Vagina (tissue), 2 donors: Measurements from ENCODE around the gene FAM50A. TPM values are rescaled to one million over a fixed set of nuclear protein-coding genes. Genes with fewer than 3 reads are reported as not detected.
"Not testable (repeated sequence)": the region's sequence is repeated elsewhere in the genome, so short reads cannot be mapped to it uniquely, and the experiment has no call there.

ENCODE experiments used
- DNase-seq, 2 donors: peaks; one replicate each; pipeline ENCODE4 v3.0.0-alpha.2; 2017; ENCODE audit errors: extremely low spot score in 2 of 2
- H3K27ac ChIP-seq: fragments of 200-600 bp; sonication (generic); one replicate; pipeline ENCODE4 v1.5.1; 2019
- H3K27me3 ChIP-seq: fragments of 200-600 bp; sonication (generic); one replicate; pipeline ENCODE4 v1.5.1; 2019
- H3K36me3 ChIP-seq, 2 donors: fragments of 200-600 bp; sonication (generic); one replicate each; pipeline ENCODE4 v1.5.1; 2017 to 2019
- H3K4me1 ChIP-seq: fragments of 200-600 bp; sonication (generic); one replicate; pipeline ENCODE4 v1.5.1; 2019
- H3K4me3 ChIP-seq, 2 donors: fragments of 200-600 bp; sonication (generic); 1 replicate in 1 of 2; 2 replicates in 1 of 2; pipeline ENCODE4 v1.5.1; 2016 to 2019
- H3K9me3 ChIP-seq: fragments of 200-600 bp; sonication (generic); one replicate; pipeline ENCODE4 v1.5.1; 2019
- POLR2A ChIP-seq, 2 donors: fragments of 450-650 bp; IDR thresholded peaks; one replicate each; pipeline ENCODE4 v1.6.1; 2017; ENCODE audit warnings: antibody characterized with exemption in 2 of 2, mild to moderate bottlenecking in 2 of 2, moderate library complexity in 2 of 2
- POLR2AphosphoS5 ChIP-seq, 2 donors: sonication (generic); formaldehyde crosslinking; IDR thresholded peaks; one replicate each; pipeline ENCODE4 v1.9.0; 2017; ENCODE audit warnings: antibody characterized with exemption in 2 of 2, mild to moderate bottlenecking in 2 of 2, low read depth in 1 of 2; ENCODE audit not compliant: insufficient read depth in 1 of 2
- intact Hi-C: fragments of 100-400 bp; cut with DNase I; formaldehyde crosslinking; loops from one replicate; pipeline ENCODE4 v1.15.1; 2023
- total RNA-seq: library from RNA; depleted of rRNA; stranded (reverse); fragments of >200 nt; gene quantifications from one replicate; pipeline ENCODE4 v1.2.3, GENCODE V29; 2016
- TF ChIP-seq, protein P1 (sequence below), 3 experiments: fragments of 450-650 bp in 2 of 3; fragments of 200-600 bp in 1 of 3; sonication (generic) in 1 of 3; IDR thresholded peaks; one replicate each; pipeline ENCODE4 v1.5.1; 2017 to 2019; ENCODE audit warnings: antibody characterized with exemption in 3 of 3, mild to moderate bottlenecking in 2 of 3, moderate library complexity in 2 of 3

The FAM50A gene, protein sequence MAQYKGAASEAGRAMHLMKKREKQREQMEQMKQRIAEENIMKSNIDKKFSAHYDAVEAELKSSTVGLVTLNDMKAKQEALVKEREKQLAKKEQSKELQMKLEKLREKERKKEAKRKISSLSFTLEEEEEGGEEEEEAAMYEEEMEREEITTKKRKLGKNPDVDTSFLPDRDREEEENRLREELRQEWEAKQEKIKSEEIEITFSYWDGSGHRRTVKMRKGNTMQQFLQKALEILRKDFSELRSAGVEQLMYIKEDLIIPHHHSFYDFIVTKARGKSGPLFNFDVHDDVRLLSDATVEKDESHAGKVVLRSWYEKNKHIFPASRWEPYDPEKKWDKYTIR
- total RNA-seq, result 33.6 TPM

DNA sequence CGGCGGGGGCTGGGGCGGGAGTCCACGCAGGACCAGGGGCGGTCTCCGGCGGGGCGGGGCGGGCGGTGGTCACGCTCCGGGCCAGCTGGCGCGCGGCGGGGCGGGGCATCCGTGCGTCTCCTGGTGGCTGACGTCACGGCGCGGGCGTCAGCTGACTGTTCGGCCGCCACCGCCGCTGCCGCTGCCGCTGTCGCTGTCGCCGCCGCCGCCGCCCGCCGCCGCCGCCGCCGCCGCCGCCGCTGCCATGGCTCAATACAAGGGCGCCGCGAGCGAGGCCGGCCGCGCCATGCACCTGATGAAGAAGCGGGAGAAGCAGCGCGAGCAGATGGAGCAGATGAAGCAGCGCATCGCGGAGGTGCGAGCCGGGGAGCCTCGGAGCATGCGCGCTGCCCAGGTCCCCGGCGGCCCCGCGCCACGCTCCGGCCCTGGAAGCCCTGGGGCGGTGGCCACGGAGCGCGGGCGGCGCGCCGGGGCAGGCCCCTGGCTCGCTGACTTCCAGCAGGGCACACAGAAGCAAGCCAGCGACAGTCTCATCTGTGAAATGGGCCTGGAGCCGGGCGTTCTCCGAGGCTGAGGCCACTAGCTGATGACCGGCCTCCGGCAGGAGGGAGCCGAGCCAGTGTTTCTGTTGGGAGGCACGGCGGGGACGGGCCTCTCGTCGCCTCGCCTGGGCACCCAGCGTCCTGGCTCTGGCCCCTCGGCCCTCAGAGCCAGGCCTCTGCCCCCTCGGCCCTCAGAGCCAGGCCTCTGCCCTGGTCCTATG, at the start of gene FAM50A:
Gene FAM50A (plus strand): TSS at position 150 of the 763 bp plus-strand sequence. CDS start 95 bp downstream, at position 245.
- Histone ChIP-seq H3K36me3 (peaks cover 0 to 9% of the 10 kb centered on the region in 2 donors), H3K4me1 (peaks cover 28% of the 10 kb centered on the region)

DNA sequence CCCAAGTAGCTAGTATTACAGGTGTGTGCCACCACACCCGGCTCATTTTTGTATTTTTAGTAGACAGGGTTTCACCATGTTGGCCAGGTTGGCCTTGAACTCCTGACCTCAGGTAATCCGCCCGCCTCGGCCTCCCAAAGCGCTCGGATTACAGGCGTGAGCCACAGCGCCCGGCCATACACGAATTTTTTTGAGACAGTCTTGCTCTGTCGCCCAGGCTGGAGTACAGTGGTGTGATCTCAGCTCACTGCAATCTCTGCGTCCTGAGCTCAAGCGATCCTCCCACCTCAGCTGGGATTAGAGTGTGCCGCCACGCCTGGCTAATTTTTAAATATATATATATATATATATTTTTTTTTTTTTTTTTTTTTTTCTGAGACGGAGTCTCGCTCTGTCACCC, 47.6 kb upstream of the FAM50A start:
- DNase-seq, H3K4me3 ChIP-seq, H3K27ac ChIP-seq, H3K27me3 ChIP-seq, H3K9me3 ChIP-seq: not testable (repeated sequence)
- H3K36me3 ChIP-seq, result peaks cover 0 to 20% of the 10 kb centered on the region in 2 donors
- intact Hi-C loops, result loop anchor here (5.0 kb wide), 1 partner anchor 136 kb away; no protein-coding TSS in a partner anchor
- peaks cover 17% of the 10 kb centered on the region for H3K4me1 ChIP-seq

More for the DNA sequence above, at the start of gene FAM50A:
- TF ChIP-seq POLR2A (IDR thresholded peaks at IDR 0.05), result peak in 1 of 2 donors; percentile 48
- no peak for TF ChIP-seq POLR2AphosphoS5 (IDR thresholded peaks at IDR 0.05; ENCODE audit: insufficient read depth in 1 of 2, low read depth in 1 of 2)
- peak within 1 kb of the TSS; percentile 48 to 50 for H3K4me3 ChIP-seq
- intact Hi-C loops, result no loop called here
- H3K9me3 ChIP-seq, result no peaks in the 10 kb centered on the region
- H3K27me3 ChIP-seq, result no peaks in the 10 kb centered on the region
- DNase-seq, result no peak
- H3K27ac ChIP-seq, result peak within 1 kb of the TSS; percentile 94

DNA sequence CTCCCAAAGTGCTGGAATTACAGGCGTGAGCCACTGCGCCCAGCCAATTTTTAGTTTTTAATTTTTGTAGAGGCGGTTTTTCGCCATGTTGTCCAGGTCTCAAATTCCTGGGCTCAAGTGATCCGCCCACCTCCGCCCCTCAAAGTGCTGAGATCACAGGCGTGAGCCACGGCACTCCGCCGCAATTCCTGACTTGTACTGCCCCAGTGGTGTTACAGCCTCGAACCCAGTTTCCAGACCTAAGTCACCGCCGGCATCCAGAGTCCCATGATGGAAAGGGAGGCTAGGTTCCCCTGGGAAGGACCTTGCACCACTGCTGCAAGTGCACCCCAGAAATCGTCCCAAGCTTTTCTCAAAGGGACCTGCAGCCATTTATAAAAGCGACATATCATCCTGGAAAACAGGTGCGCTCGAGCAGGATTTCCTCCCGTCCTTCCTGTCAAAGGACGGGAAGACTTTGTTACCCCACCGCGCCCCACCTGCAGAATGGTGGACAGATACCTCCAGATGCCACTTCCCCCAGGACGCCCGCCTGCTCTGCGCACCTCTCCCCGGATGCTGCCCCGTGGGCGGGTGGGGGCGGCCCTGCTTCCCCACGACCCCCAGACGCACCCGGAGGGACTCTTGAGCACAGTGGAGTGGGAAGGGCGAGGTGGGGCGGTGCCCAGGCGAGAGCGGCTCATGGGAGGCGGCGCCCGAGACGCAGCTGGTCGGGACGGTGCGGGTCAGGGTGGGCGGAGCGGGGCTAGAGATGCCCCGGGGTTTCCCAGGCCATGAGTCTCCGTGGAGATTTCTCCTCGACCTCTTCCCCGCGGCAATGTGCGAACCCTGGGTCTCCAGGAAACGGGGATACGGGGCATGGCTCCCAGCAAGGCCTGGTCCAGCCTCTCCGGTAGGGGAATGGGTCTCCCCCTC, 46.7 kb upstream of the FAM50A start:
- TF ChIP-seq, protein P1, sequence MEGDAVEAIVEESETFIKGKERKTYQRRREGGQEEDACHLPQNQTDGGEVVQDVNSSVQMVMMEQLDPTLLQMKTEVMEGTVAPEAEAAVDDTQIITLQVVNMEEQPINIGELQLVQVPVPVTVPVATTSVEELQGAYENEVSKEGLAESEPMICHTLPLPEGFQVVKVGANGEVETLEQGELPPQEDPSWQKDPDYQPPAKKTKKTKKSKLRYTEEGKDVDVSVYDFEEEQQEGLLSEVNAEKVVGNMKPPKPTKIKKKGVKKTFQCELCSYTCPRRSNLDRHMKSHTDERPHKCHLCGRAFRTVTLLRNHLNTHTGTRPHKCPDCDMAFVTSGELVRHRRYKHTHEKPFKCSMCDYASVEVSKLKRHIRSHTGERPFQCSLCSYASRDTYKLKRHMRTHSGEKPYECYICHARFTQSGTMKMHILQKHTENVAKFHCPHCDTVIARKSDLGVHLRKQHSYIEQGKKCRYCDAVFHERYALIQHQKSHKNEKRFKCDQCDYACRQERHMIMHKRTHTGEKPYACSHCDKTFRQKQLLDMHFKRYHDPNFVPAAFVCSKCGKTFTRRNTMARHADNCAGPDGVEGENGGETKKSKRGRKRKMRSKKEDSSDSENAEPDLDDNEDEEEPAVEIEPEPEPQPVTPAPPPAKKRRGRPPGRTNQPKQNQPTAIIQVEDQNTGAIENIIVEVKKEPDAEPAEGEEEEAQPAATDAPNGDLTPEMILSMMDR (IDR thresholded peaks at IDR 0.05), result no peak
- peak in 1 of 2 donors; percentile 30 for TF ChIP-seq POLR2A (IDR thresholded peaks at IDR 0.05)
- Histone ChIP-seq H3K27me3 (no peaks in the 10 kb centered on the region), H3K36me3 (peaks cover 0 to 20% of the 10 kb centered on the region in 2 donors), H3K9me3 (no peaks in the 10 kb centered on the region), H3K4me3 (peak overlapping the region; percentile 65 to 69), H3K4me1 (peaks cover 21% of the 10 kb centered on the region), H3K27ac (peak overlapping the region; percentile 88)
- no peak for DNase-seq
- intact Hi-C loops, result loop anchor here (5.0 kb wide), 1 partner anchor 135 kb away; no protein-coding TSS in a partner anchor

DNA sequence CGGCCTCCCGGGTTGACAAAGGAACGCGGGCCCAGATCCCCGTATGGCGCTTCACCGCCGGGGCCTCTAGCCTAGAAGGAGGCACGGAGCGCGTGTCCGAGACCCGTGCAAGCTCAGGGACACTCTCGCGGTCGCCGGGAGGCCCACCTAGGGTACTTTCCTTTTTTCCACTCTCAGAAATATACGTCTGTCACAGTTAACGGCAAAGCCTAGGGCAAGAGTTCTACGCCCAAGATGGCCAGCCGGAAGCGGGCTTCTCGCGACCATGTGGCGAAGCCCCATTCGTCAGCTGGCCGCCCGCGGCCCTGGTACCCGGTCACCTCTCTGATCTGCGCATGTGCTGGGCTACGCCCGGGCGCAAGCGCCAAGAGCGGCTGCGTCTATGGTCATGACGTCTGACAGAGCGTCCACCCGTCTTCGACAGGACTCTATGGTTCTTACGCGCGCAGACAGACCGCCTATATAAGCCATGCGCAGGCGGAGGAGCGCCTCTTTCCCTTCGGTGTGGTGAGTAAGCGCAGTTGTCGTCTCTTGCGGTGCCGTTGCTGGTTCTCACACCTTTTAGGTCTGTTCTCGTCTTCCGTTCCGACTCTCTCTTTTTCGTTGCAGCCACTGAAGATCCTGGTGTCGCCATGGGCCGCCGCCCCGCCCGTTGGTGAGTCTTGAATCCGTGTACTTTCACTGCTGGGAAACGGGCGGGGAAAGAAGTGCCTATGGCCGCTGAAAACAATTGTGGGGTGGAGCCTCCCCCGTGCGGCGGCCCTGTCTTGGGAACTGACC, 45.9 kb upstream of the FAM50A start, which contains the start of gene RPL10:
Gene RPL10 (plus strand): TSS at position 490 of the 780 bp plus-strand sequence. CDS start 143 bp downstream, at position 633.
- Histone ChIP-seq H3K4me3 (peak within 1 kb of the TSS; percentile 65 to 69), H3K4me1 (peaks cover 21% of the 10 kb centered on the region), H3K27ac (peak within 1 kb of the TSS; percentile 88), H3K9me3 (no peaks in the 10 kb centered on the region), H3K36me3 (peaks cover 0 to 20% of the 10 kb centered on the region in 2 donors), H3K27me3 (no peaks in the 10 kb centered on the region)
- TF ChIP-seq POLR2A (IDR thresholded peaks at IDR 0.05) (peak in 1 of 2 donors; percentile 79), POLR2AphosphoS5 (IDR thresholded peaks at IDR 0.05; ENCODE audit: insufficient read depth in 1 of 2, low read depth in 1 of 2) (peak; percentile 85 to 94)
- TF ChIP-seq, protein P1 (IDR thresholded peaks at IDR 0.05), result no peak
- intact Hi-C loops, result loop anchor here (5.0 kb wide), 1 partner anchor 134 kb away; no protein-coding TSS in a partner anchor
- DNase-seq, result peak in 1 of 2 donors; percentile 98
